Natural killer cell (primary cell): ENCODE measurements around the gene MYO1E. TPM values are rescaled to one million over a fixed set of nuclear protein-coding genes. Genes with fewer than 3 reads are reported as not detected.

Experiments used
- ATAC-seq, 3 donors: fragments of 150-1000 bp in 2 of 3; fragments of 200-7000 bp in 1 of 3; cut with Tn5 transposase; 1 replicate in 1 of 3; 2 replicates in 2 of 3; pipeline ENCODE4 v1.10.0; 2021; ENCODE audit warnings: mild to moderate bottlenecking in 2 of 3, moderate library complexity in 2 of 3
- DNase-seq, 2 donors: peaks; one replicate each; pipeline versions ENCODE4 v3.0.0 to v3.0.0-alpha.2; 2013 to 2021; ENCODE audit warnings: mixed read lengths in 1 of 2
- H3K27ac ChIP-seq: one replicate; pipeline ENCODE4 v1.5.1; 2013; ENCODE audit warnings: mild to moderate bottlenecking, low read length
- H3K27me3 ChIP-seq: one replicate; pipeline ENCODE4 v1.6.1; 2013; ENCODE audit warnings: low read length; ENCODE audit not compliant: control insufficient read depth, insufficient read depth
- H3K36me3 ChIP-seq: one replicate; pipeline ENCODE4 v1.6.1; 2013; ENCODE audit warnings: low read length; ENCODE audit not compliant: control insufficient read depth, insufficient read depth
- H3K4me1 ChIP-seq: one replicate; pipeline ENCODE4 v1.6.1; 2013; ENCODE audit warnings: low read length; ENCODE audit not compliant: control insufficient read depth, insufficient read depth
- H3K4me3 ChIP-seq: one replicate; pipeline ENCODE4 v1.5.1; 2013; ENCODE audit warnings: low read length
- H3K9me3 ChIP-seq: one replicate; pipeline ENCODE4 v1.6.1; 2013; ENCODE audit warnings: low read length; ENCODE audit not compliant: control insufficient read depth, insufficient read depth
- H3K27ac Mint-ChIP-seq, 2 donors: one replicate each; pipeline ENCODE4 v1.8.0; 2022; ENCODE audit warnings: mild to moderate bottlenecking in 2 of 2, mixed read lengths in 2 of 2, moderate library complexity in 1 of 2
- H3K27me3 Mint-ChIP-seq, 2 donors: one replicate each; pipeline ENCODE4 v1.8.0; 2022; ENCODE audit warnings: low read depth in 2 of 2, mixed read lengths in 2 of 2
- H3K36me3 Mint-ChIP-seq: one replicate; pipeline ENCODE4 v1.8.0; 2022; ENCODE audit warnings: mixed read lengths
- H3K4me1 Mint-ChIP-seq, 2 donors: one replicate each; pipeline ENCODE4 v1.8.0; 2022; ENCODE audit warnings: mixed read lengths in 2 of 2
- H3K4me3 Mint-ChIP-seq: one replicate; pipeline ENCODE4 v1.8.0; 2022; ENCODE audit warnings: mild to moderate bottlenecking, moderate library complexity, mixed read lengths
- H3K9me3 Mint-ChIP-seq, 2 donors: one replicate each; pipeline ENCODE4 v1.8.0; 2022; ENCODE audit warnings: mixed read lengths in 2 of 2
- WGBS: methylation state at CpG from one replicate; pipeline ENCODE4 v1.1.7; 2013; ENCODE audit warnings: missing lambda C conversion rate; ENCODE audit not compliant: insufficient coverage; 5-methylcytosine and 5-hydroxymethylcytosine counted together
- intact Hi-C: fragments of 100-400 bp; cut with micrococcal nuclease; formaldehyde crosslinking; loops from one replicate; pipeline ENCODE4 v1.14.2; 2022
- total RNA-seq, 4 donors: library from RNA; stranded (reverse); fragments of 120-200 nt in 1 of 4; gene quantifications; one replicate each; pipeline versions ENCODE4 v1.2.3 to v1.2.4, GENCODE V29; 2013 to 2022
- TF ChIP-seq, protein P1 (sequence below): fragments of 200-600 bp; IDR thresholded peaks from one replicate; pipeline ENCODE4 v1.8.0; 2022; ENCODE audit warnings: antibody characterized with exemption

Gene MYO1E
- total RNA-seq, 3 donors from 2014 or later (not counting 1 experiment from before 2014, with no cell fraction given): 16.1 to 39.4 (median 22.7) TPM

- intact Hi-C loops: loop anchor here (5.0 kb wide), 1 partner anchor 314 kb away; no protein-coding TSS in a partner anchor
- TF ChIP-seq, protein P1, sequence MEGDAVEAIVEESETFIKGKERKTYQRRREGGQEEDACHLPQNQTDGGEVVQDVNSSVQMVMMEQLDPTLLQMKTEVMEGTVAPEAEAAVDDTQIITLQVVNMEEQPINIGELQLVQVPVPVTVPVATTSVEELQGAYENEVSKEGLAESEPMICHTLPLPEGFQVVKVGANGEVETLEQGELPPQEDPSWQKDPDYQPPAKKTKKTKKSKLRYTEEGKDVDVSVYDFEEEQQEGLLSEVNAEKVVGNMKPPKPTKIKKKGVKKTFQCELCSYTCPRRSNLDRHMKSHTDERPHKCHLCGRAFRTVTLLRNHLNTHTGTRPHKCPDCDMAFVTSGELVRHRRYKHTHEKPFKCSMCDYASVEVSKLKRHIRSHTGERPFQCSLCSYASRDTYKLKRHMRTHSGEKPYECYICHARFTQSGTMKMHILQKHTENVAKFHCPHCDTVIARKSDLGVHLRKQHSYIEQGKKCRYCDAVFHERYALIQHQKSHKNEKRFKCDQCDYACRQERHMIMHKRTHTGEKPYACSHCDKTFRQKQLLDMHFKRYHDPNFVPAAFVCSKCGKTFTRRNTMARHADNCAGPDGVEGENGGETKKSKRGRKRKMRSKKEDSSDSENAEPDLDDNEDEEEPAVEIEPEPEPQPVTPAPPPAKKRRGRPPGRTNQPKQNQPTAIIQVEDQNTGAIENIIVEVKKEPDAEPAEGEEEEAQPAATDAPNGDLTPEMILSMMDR: no peak
- H3K4me3 ChIP-seq: no peak overlapping the region
These were observed 194.4 kb downstream of the MYO1E start for GRCh38 chr15:59178151-59178695.

GRCh38 chr15:59177317-59177660, 195.4 kb downstream of the MYO1E start:
- no peak for DNase-seq
- Histone ChIP-seq H3K4me1 (peaks cover 5% of the 10 kb centered on the region), H3K4me3 (no peak overlapping the region), H3K36me3 (no peaks in the 10 kb centered on the region), H3K27me3 (no peaks in the 10 kb centered on the region), H3K27ac (peak overlapping the region; percentile 48), H3K9me3 (no peaks in the 10 kb centered on the region)
- ATAC-seq: no peak
- Mint-ChIP-seq H3K27ac (no peak overlapping the region), H3K36me3 (no peaks in the 10 kb centered on the region), H3K9me3 (no peaks in the 10 kb centered on the region), H3K27me3 (peaks cover 8 to 18% of the 10 kb centered on the region in 2 donors), H3K4me3 (no peak overlapping the region), H3K4me1 (no peaks in the 10 kb centered on the region)
- WGBS: 70% methylated on average over 4 of the region's 4 CpGs
- intact Hi-C loops: loop anchor here (5.0 kb wide), 1 partner anchor 315 kb away; no protein-coding TSS in a partner anchor
- TF ChIP-seq, protein P1: no peak

More at GRCh38 chr15:59178151-59178695, 194.4 kb downstream of the MYO1E start:
- Histone ChIP-seq H3K27ac (peak overlapping the region; percentile 48), H3K4me1 (peaks cover 5% of the 10 kb centered on the region), H3K36me3 (no peaks in the 10 kb centered on the region), H3K27me3 (no peaks in the 10 kb centered on the region), H3K9me3 (no peaks in the 10 kb centered on the region)
- H3K4me3 Mint-ChIP-seq: no peak overlapping the region
- peaks cover 8 to 18% of the 10 kb centered on the region in 2 donors for H3K27me3 Mint-ChIP-seq
- ATAC-seq: no peak
- 95% methylated on average over 16 of the region's 16 CpGs for WGBS
- no peaks in the 10 kb centered on the region for H3K36me3 Mint-ChIP-seq
- no peak overlapping the region for H3K27ac Mint-ChIP-seq
- H3K4me1 Mint-ChIP-seq: no peaks in the 10 kb centered on the region
- no peak for DNase-seq
- no peaks in the 10 kb centered on the region for H3K9me3 Mint-ChIP-seq

DNA sequence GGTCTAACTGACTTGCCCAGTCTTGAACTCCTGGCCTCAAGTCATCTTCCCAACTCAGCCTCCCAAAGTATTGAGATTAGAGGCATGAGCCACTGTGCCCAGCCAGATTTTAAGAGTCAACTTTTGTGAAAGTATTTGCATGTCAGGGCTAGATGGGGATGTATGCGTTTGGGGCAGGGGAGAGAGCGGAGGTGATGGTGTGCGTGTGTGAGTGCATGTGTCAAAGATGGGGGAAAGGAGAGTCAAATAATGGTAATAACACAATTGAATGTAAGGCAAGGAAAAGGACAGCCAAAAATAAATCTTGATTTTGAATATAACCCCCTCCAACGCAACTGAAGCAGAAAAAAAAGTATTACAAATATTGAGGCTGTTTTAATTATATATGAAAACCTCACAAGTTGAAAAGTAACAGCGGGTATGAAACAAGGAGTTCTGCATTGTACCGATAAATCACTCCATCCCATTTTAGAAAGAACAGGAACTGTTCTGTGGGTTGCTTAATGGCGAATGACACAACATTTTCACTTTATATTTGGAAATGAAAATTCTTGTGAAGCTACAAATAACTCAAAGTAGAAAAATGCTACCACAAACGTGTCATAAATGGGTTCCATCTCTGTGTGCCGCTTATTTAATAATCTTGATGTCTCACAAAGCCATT, 195.9 kb downstream of the MYO1E start:
- Histone ChIP-seq H3K36me3 (no peaks in the 10 kb centered on the region), H3K27me3 (no peaks in the 10 kb centered on the region), H3K27ac (peak overlapping the region; percentile 48), H3K9me3 (no peaks in the 10 kb centered on the region), H3K4me1 (peaks cover 5% of the 10 kb centered on the region), H3K4me3 (no peak overlapping the region)
- TF ChIP-seq, protein P1: no peak
- no peaks in the 10 kb centered on the region for H3K36me3 Mint-ChIP-seq
- WGBS: 58% methylated on average over 5 of the region's 9 CpGs
- H3K9me3 Mint-ChIP-seq: no peaks in the 10 kb centered on the region
- ATAC-seq: no peak
- H3K4me1 Mint-ChIP-seq: no peaks in the 10 kb centered on the region
- intact Hi-C loops: loop anchor here (5.0 kb wide), 1 partner anchor 316 kb away; no protein-coding TSS in a partner anchor
- no peak overlapping the region for H3K4me3 Mint-ChIP-seq
- DNase-seq: no peak
- peaks cover 8 to 18% of the 10 kb centered on the region in 2 donors for H3K27me3 Mint-ChIP-seq
- no peak overlapping the region for H3K27ac Mint-ChIP-seq
